DMS 273 (cell line): Measurements from ENCODE around the gene TRIM13.
"Not testable (repeated sequence)": the region's sequence is repeated elsewhere in the genome, so short reads cannot be mapped to it uniquely, and the experiment has no call there.

Experiments used
- DNase-seq: peaks from one replicate; lab custom pipeline; 2025; ENCODE audit not compliant: unreplicated experiment; lab: John Stamatoyannopoulos, UW

The TRIM13 gene

GRCh38 chr13:50055454-50055853, 58.6 kb downstream of the TRIM13 start:
- DNase-seq = no peak

GRCh38 chr13:50060718-50061117, 63.9 kb downstream of the TRIM13 start:
- DNase-seq = no peak

GRCh38 chr13:50062336-50062735, 65.5 kb downstream of the TRIM13 start:
- DNase-seq = not testable (repeated sequence)

GRCh38 chr13:50065712-50066111, 68.9 kb downstream of the TRIM13 start:
- DNase-seq = no peak
